Measurements from ENCODE around the gene KIF13A. TPM values are rescaled to one million over a fixed set of nuclear protein-coding genes. Genes with fewer than 3 reads are reported as not detected.
"Not testable (repeated sequence)": the region's sequence is repeated elsewhere in the genome, so short reads cannot be mapped to it uniquely, and the experiment has no call there.

KIF13A gene
- total RNA-seq, 2 donors from 2014 or later = 74.6 to 110 TPM

GRCh38 chr6:17972978-17973622 lies 14.3 kb downstream of the KIF13A start:
- DNase-seq (ENCODE audit: low spot score) = no peak
- intact Hi-C loops (cut with DNase I) = no loop called here

GRCh38 chr6:17972074-17972952 lies 15.1 kb downstream of the KIF13A start:
- DNase-seq (ENCODE audit: low spot score) = no peak
- intact Hi-C loops (cut with DNase I) = no loop called here

- intact Hi-C loops (cut with DNase I) = no loop called here
- no peak for DNase-seq (ENCODE audit: low spot score)
Measured at GRCh38 chr6:17971128-17972073, 16.0 kb downstream of the KIF13A start.

- intact Hi-C loops (cut with DNase I) = no loop called here
- no peak for DNase-seq (ENCODE audit: low spot score)
Measured at GRCh38 chr6:17968876-17969275, 18.6 kb downstream of the KIF13A start.

- no peak for DNase-seq (ENCODE audit: low spot score)
- intact Hi-C loops (cut with DNase I) = no loop called here
Measured at GRCh38 chr6:17967668-17968518, 19.5 kb downstream of the KIF13A start.

- DNase-seq (ENCODE audit: low spot score) = no peak
- intact Hi-C loops (cut with DNase I) = no loop called here
Measured at GRCh38 chr6:17966451-17966850, 21.0 kb downstream of the KIF13A start.

- intact Hi-C loops (cut with DNase I) = no loop called here
- no peak for DNase-seq (ENCODE audit: low spot score)
Measured at GRCh38 chr6:17965397-17965796, 22.0 kb downstream of the KIF13A start.

- intact Hi-C loops (cut with DNase I) = loop anchor here in 1 of 2 donors (5.0 kb wide), 1 partner anchor 97 kb away; no protein-coding TSS in a partner anchor
- no peak for DNase-seq (ENCODE audit: low spot score)
Measured at GRCh38 chr6:17964633-17965032, 22.8 kb downstream of the KIF13A start.

- peak; percentile 88 for DNase-seq (ENCODE audit: low spot score)
- intact Hi-C loops (cut with DNase I) = loop anchor here in 1 of 2 donors (5.0 kb wide), 1 partner anchor 95 kb away; no protein-coding TSS in a partner anchor
Measured at GRCh38 chr6:17962436-17963031, 24.9 kb downstream of the KIF13A start.

- intact Hi-C loops (cut with DNase I) = no loop called here
- no peak for DNase-seq (ENCODE audit: low spot score)
Measured at GRCh38 chr6:17959302-17959701, 28.1 kb downstream of the KIF13A start.

GRCh38 chr6:17957904-17958620 lies 29.4 kb downstream of the KIF13A start:
- intact Hi-C loops (cut with DNase I) = no loop called here

GRCh38 chr6:17957498-17957897 lies 29.9 kb downstream of the KIF13A start:
- intact Hi-C loops (cut with DNase I) = no loop called here
- DNase-seq (ENCODE audit: low spot score) = no peak

More at GRCh38 chr6:17957904-17958620, 29.4 kb downstream of the KIF13A start:
- no peak for DNase-seq (ENCODE audit: low spot score)

- intact Hi-C loops (cut with DNase I) = no loop called here
Measured at GRCh38 chr6:17957086-17957485, 30.3 kb downstream of the KIF13A start.

GRCh38 chr6:17950095-17950494 lies 37.3 kb downstream of the KIF13A start:
- no peak for DNase-seq (ENCODE audit: low spot score)
- intact Hi-C loops (cut with DNase I) = no loop called here

More at GRCh38 chr6:17957086-17957485, 30.3 kb downstream of the KIF13A start:
- DNase-seq (ENCODE audit: low spot score) = no peak

GRCh38 chr6:17949168-17949567 lies 38.3 kb downstream of the KIF13A start:
- intact Hi-C loops (cut with DNase I) = no loop called here
- no peak for DNase-seq (ENCODE audit: low spot score)

GRCh38 chr6:17948725-17949124 lies 38.7 kb downstream of the KIF13A start:
- intact Hi-C loops (cut with DNase I) = no loop called here
- DNase-seq (ENCODE audit: low spot score) = no peak

GRCh38 chr6:17947574-17947973 lies 39.9 kb downstream of the KIF13A start:
- intact Hi-C loops (cut with DNase I) = not testable (repeated sequence)

More at GRCh38 chr6:17947574-17947973, 39.9 kb downstream of the KIF13A start:
- not testable (repeated sequence) for DNase-seq (ENCODE audit: low spot score)

Data from posterior vena cava (tissue), 2 donors.